HG03103 (cell line): ENCODE results near the gene MYH11.
A peak's percentile ranks its signal among the peaks of the same experiment; 100 is the strongest.

Source experiments
- ATAC-seq: cut with Tn5 transposase; IDR thresholded peaks from one replicate; pipeline ENCODE4 v1.9.1; 2021; ENCODE audit warnings: low read depth; ENCODE audit not compliant: unreplicated experiment

The MYH11 gene

DNA sequence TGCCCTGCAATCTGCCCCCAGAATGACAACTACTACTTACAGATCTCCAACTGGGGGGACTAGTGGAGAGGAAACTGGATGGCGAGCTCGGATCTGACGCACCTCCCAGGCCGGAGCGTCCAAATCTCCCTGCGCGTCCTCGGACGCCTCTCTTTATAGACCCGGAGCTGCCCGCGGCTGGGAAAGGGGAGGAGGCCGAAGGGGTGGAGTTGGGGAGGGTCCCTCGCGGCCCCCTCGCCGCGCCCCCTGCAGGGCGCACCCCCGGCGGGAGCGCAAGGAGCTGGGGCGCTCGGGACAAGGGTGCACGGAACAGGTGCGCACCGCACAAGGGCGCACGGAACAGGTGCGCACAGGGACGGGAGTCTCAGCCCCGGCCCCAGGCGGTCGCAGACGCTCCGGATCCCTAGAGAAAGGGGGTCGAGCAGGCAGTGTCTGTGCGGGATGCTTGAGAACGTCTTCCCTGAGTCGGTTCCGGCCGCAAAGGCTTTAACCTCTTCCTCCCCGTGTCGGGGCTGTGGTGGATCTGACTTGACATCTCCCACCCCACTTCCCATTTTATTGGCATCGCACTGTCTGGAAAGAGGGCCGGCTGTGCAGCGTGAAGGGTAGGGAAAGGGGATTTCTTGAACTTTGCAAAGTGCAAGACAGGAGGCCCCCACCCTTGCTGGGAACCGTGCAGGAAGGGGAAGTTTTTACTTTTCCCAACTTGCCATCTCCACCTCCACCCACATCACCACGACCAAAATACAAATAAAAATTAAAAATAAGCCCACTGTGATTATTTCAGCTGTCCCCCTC is at the start of gene MYH11:
Gene MYH11 (minus strand): TSS at position 128 of the 798 bp plus-strand sequence. CDS start 18,776 bp downstream, outside the sequence.
- no peak for ATAC-seq

DNA sequence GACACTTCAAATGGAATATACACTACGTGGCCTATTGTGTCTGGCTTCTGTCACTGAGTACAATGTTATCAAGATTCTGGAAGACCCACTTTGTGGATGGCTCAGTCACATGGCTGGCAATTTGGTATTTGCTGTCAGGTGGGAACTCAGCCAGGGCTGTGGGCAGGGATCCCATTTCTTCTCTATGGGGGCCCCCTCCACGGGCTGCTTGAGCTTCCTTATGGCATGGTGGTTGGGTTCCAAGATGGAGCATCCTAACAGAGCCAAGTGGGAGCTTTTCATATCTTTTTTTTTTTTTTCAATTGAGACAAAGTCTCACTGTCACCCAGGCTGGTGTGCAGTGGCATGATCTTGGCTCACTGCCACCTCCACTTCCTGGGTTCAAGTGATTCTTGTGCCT is 49.6 kb upstream of the MYH11 start:
- ATAC-seq: no peak

DNA sequence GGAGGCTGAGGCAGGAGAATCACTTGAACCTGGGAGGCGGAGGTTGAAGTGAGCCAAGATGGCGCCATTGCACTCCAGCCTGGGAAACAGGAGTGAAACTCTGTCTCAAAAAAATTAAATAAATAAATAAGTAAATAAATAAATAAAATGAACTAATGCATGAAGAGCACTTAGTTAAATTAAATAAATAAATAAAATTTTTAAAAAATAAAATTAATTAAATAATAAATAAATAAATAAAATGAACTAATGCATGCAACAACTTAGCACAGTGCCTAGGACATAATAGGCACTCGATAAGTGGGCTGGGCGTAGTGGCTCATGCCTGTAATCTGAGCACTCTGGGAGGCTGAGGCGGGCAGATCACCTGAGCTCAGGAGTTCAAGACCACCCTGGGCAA is 47.1 kb upstream of the MYH11 start:
- no peak for ATAC-seq

DNA sequence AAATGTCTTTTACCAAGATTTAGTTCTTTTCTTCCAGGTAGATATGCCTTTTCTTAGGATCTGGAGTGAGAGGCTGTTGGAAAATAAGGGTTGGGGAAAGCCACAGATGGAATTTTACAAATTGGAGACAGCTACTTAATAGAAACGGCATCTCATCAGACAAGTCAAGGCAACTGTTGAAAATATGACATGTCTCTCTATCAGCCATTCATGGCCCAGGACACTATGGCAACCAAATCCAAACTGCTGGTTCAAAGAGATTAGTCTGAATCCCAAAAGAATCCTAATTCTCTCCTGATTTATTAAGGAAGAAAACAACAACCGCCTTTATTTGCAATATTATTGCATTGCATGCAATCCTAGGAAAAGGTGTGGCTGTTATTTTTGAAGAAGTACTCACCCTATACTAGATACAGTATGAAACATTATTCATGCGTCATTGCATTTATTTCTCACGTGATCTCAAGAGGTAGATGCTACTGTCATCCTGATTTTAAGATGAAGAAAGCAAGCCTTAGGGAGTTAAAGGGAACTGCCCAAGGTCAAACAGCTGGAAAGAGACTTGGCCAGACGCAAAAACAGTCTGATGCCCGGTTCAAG is 44.2 kb upstream of the MYH11 start:
- ATAC-seq: no peak

DNA sequence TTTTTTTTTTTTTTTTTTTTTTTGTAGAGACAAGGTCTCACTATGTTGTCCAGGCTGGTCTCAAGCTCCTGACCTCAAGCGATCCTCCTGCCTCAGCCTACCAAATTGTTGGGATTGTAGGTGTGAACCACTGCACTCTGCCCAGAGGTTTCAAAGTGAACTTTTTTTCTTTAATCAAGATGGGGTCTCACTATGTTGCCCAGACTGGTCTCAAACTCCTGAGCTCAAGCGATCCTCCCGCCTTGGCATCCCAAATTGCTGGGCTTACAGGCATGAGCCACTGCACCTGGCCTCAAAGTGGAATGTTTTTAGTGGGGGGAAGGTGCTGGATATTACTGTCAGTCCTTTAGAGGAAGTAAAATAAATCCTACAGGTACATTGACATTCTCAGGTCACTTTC is 43.5 kb upstream of the MYH11 start:
- ATAC-seq: no peak

DNA sequence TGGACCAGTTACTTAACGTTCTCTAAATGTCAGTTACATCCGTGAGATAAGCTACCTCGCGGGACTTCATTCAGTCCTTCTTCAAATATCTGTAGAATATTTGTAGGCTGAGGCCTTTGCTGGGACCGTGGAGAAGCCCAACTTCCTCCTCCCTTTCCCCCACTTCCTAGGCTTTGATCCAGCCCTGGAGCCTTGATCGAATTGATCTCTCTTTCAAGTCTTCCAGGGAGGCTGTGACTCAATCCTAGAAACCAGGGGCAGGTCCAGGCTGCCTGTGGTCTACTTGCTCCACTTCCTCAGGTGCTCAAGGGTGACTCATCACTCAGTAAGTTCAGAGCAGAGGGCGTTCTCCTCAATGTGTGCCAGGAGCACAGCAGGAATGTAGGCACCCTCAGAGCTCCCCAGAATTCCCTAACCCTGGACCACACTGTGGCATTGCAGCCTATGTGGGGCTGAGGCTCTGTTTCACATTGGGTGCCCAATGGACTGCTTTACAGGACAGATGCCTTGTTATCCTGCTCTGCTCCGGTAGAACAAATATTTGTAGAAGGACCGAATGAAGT is 42.8 kb upstream of the MYH11 start:
- ATAC-seq: no peak

DNA sequence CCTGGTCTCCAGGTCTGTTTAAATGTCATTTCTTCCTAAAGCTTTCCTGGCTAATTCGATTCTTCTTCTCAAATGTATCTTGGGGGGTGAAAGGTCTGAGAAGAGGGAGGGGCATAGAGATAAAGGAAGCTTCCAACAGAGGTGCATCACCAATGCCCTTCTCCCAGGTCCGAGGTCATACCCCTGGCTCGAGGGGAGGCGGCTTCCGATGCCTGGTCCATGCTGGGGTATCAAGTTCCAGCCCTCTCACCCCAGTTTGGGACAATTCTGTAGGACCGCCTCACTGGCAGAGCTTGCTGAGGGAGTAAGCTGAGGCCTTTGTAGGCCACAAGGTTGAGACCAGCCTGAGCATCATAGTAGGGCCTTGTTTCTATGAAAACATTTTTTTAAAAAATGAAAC is 41.8 kb upstream of the MYH11 start:
- no peak for ATAC-seq

DNA sequence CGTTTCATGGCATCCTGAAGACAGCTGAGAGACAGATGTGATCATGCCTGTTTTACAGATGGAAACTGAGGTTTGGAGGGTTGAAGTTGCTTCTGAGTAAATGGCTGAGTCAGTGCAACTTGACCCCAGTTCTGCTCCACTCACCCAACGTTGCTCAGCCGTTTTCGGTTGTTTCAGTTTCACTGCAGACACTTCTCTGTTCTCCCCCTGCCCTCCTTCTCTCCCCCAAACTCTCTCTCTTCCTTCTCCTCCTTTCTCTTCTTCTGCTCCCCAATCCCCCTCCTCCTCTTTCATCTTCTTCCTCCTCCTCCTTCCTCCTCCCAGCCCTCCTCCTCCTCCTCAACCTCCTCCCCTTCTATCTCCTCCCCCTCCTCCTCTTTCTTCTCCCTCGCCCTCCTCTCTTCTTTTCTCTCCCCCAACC is 41.0 kb upstream of the MYH11 start:
- no peak for ATAC-seq

DNA sequence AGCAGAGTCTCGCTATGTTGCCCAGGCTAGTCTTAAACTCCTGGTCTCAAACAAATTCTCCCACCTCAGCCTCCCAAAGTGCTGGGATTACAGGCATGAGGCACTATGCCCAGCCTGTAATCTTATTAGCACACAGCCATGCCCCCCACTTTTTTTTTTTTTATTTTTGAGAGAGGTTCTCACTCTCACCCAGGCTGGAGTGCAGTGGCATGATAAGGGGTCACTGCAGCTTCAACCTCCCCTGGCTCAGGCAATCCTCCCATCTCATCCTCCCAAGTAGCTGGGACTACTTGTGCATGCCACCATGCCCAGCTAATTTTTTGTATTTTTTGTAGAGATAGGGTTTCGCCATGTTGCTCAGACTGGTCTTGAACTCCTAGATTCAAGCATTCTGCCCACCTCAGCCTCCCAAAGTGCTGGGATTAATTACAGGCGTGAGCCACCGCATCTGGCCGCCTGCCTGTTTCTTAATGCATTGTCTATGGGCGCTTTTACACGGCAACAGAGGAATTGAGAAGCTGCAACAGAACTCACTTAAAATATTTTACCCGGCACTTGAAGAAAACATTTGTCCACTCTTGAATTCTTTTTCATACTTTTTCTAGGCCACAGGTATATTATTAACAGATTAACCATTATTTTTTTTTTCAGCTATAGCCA is 40.4 kb upstream of the MYH11 start:
- ATAC-seq: no peak

DNA sequence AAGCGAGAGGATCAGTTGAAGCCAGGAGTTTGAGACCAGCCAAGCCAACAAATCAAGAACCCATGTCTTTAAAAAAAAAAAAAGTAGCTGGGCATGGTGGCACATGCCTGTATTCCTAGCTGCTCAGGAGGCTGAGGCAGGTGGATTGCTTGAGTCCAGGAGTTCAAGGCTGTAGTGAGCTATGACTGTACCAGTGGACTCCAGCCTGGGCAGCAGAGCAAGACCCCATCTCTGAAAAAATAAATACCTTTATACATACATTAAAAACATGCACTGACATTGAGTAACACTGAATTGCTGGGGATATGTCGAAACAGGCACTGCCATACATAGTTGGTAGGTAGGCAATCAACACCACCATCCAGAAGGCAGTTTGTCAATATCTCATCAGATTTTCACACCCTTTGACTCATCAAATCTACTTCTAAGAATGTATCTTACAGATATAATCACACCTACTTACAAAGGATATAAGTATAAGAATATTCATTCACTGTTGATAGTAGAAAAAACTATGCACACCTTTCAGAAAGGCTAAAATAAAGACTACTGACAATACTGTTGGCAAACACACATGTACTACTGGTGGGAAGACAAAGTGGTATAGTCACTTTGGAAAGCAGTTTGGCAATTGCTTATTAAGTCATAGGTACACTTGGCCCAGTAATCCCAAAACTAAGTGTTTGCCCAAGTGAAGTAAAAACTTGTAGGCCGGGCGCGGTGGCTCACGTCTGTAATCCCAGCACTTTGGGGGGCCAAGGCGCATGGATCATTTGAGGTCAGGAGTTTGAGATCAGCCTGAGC is 37.9 kb upstream of the MYH11 start:
- ATAC-seq: no peak

DNA sequence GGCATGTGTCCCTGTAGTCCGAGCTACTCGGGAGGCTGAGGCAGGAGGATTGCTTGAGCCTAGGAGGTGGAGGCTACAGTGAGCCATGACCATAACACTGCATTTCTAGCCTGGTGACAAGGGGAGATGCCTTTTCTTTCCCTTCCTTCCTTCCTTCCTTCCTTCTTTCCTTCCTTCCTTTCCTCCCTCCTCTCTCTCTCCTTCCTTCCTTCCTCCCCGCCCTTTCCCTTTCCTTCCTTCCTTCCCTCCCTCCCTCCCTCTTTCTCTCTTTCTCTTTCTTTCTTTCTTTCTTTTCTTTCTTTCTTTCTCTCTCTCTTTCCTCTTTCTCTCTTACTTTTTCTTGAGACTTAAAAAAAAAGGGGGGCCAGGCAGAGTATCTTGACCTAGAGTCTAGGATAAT is 34.7 kb upstream of the MYH11 start:
- ATAC-seq: no peak

DNA sequence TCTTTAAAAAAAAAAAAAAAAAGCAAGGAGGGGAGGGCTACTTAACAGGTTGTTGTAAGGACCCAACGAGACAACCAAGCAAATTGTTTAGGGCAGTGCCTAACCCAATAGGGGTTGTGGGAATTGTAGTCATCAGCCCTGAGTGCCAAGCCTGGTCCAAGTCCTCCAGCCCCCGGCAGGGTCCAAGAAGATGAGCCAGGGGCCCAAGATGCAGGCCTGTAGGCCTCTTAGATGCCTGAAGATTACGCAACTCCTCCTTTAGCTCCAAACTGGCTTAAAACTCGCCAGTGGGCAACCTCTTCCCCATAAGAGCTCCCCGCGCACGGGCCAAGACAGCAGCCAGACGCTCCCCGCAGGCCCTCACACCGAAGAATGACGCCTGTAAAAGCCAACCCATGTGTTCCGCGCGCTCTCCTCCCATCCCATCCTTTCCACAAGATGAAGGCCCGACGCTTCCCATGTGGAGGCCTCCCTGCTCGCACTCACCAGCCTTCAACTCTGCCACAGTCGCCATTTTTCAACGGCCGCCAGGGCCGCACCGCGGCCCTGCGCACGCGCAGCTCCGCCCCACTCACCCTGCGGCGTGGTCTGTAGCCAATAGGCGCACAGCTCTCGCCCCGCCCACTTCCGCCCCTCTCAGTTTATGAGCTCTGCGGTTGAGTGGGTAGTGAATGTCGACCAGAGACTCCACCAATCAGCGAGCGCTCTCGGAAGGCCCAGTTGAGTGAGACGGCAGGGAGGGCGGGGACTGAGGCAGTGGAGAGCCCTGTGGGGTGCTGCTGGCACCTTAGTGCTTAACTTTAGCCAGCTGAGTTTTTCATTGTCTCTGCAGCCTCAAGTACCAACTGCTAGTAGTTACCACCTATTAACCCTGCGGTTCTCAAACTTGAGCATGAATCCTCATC is 31.5 kb upstream of the MYH11 start, which contains the start of gene CEP20:
Gene CEP20 (minus strand): TSS at position 532 of the 905 bp plus-strand sequence. CDS start 18 bp downstream, at position 514.
- ATAC-seq: peak; percentile 93

DNA sequence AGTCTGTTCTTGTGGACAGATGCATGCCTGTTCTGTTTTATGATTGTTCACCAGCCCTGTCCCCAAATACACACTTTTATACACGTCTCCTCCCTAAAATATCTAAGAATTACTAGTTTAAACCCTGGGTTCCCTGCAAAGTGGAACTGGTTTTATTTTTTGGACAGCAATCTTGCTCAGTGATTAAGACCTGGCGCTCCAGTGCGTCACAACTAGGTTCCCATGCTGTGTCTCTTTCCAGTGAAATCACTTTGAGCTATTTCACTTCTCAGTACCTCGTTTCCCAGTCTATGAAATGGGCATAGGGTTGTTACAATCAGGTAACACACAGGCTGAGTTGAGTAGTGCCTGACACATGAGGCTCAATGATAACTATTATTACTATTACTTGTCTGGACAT is 30.5 kb upstream of the MYH11 start:
- no peak for ATAC-seq

DNA sequence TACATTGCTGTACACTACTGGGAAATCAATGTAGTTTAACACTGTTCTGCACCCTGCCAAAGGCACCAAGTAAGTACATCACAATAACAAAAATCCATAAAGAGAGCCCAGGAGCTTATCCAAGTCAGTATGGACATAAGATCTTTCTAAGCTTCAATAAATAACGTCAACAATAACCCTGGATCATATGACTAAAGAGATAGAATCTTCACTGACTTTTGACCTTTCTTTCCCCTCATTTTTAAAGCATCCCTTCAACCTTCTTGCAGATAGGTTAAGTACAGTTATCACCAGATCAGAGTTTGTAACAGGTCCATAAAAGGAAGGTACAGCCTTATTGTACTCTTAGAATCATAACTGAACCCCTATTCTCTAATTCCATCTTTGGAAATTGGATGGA is 29.2 kb upstream of the MYH11 start:
- no peak for ATAC-seq

DNA sequence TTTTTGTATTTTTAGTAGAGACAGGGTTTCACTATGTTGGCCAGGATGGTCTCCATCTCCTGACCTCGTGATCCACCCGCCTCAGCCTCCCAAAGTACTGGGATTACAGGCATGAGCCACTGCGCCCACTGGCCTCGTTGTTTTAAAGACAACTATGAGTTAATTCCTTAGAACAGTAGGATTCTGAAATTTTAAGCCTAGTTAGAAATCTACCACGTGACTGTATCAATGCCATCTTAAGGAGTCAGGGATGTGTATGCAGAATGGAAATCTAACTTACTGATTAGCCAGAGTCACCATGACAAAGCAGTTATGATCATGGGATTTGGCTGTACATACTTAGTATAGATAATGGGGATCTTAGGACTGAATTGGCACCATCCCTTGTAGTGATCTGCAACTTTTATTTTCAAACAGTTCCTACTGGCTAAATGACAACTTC is 28.8 kb upstream of the MYH11 start:
- no peak for ATAC-seq

DNA sequence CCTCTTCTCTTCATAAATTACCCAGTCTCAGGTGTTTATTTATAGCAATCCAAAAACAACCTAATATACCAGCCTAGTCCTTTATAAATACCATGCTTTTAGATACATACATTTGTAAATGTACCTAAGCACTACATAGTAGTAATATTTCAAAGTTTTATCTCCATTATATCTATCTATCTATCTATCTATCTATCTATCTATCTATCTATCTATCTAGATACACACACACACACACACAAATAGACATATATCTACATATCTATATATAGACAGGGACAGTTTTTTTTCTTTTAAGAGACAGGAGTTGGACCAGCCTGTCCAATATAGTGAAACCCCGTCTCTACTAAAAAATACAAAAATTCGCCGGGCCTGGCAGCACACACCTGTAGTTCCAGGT is 25.7 kb upstream of the MYH11 start:
- ATAC-seq: no peak

DNA sequence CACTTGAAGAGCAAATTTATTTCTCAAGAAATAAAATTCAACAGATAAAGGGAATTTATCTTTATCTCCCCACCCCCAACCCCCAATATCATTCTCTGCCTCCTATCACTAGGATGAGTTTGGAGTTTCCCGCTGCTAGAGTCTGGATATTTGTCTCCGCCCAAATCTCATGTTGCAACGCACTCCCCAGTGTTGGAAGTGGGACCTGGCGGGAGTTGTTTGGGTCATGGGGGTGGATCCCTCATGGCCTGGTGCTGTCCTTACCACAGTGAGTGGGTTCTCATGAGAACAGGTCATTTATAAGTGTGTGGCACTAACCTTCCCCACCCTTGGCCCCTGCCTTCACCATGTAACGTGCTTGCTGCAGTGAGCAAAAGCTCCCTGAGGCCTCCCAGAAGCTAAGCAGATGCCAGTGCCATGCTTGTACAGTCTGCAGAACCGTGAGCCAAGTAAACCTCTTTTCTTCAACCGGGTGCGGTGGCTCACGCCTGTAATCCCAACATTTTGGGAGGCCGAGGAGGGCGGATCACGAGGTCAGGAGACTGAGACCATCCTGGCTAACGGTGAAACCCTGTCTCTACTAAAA is 25.1 kb upstream of the MYH11 start:
- no peak for ATAC-seq

DNA sequence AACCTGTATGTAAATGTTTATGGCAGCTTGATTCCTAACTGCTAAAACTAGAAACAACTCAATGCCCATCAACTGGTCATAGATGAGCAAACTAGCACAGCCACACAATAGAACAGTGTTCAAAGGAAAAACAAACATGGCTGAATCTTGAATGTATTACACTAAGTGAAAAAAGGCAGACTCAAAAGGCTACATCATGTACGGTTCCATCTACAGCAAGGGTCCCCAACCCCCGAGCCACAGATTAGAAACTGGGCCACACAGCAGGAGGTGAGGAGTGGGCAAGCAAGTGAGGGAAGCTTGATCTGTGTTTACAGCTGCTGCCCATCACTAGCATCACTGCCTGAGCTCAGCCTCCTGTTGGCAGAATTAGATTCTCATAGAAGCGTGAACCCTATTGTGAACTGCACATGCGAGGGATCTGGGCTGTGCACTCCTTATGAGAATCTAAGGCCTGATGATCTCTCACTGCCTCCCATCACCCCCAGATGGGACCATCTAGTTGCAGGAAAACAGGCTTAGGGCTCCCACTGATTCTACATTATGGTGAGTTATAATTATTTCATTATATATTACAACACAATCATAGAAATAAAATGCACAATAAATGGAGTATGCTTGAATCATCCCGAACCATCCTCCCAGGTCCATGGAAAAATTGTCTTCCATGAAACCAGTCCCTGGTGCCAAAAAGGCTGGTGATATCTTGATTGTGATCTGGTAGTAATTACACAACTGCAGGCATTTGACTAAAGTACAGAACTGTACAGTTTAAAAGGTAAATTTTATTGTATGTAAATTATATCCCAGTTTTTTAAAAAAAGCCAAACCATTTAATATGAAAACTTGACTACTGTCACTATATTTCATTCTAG is 23.8 kb upstream of the MYH11 start:
- ATAC-seq: no peak
